Endothelial cell of umbilical vein (primary cell): ENCODE measurements around the gene RNLS. TPM values are rescaled to one million over a fixed set of nuclear protein-coding genes. Genes with fewer than 3 reads are reported as not detected.

ENCODE experiments used
- BruUV-seq: library from RNA; stranded (reverse); fragments of 400-500 nt; replicated peaks from 2 replicates; lab custom pipeline; 2021; lab: Mats Ljungman, UMichigan
- CTCF ChIA-PET: fragments of 300-600, 350-600 bp; sonication (Branson Sonifier 250); formaldehyde crosslinking; loops from one replicate; lab custom pipeline; 2021; ENCODE audit warnings: antibody characterized with exemption, inconsistent platforms; lab: Charles Lee
- POLR2A ChIA-PET: fragments of 300-600, 350-600 bp; sonication (Branson Sonifier 250); formaldehyde crosslinking; loops from one replicate; lab custom pipeline; 2021; ENCODE audit warnings: antibody characterized with exemption, inconsistent platforms; lab: Charles Lee
- DNase-seq: peaks from one replicate; pipeline ENCODE4 v3.0.0-alpha.2; 2011; ENCODE audit warnings: low read depth, low spot score
- FAIRE-seq: peaks from 2 replicates; lab custom pipeline; 2011; peaks lifted over from hg19 to GRCh38; lab: Jason Lieb, UNC
- H2AFZ ChIP-seq: 2 replicates; pipeline ENCODE4 v1.6.0; 2012; ENCODE audit warnings: low read depth, low read length, control low read depth, inconsistent platforms
- H3K27ac ChIP-seq: 2 replicates; pipeline ENCODE4 v1.5.1; 2011; ENCODE audit warnings: low read depth, mild to moderate bottlenecking, control low read depth, low read length, moderate library complexity; ENCODE audit not compliant: insufficient read depth
- H3K27me3 ChIP-seq, 2 experiments: 2 replicates each; pipeline versions ENCODE4 v1.6.0 to v1.6.1; 2011; ENCODE audit warnings: low read length in 2 of 2, mixed read lengths in 1 of 2; ENCODE audit not compliant: control insufficient read depth in 2 of 2, insufficient read depth in 2 of 2
- H3K36me3 ChIP-seq, 2 experiments: 2 replicates in 1 of 2; 3 replicates in 1 of 2; pipeline ENCODE4 v1.5.1; 2011; ENCODE audit warnings: low read length in 2 of 2, mild to moderate bottlenecking in 1 of 2, moderate library complexity in 1 of 2; ENCODE audit not compliant: control insufficient read depth in 2 of 2, insufficient read depth in 2 of 2; ENCODE audit errors: extremely low read depth in 1 of 2
- H3K4me1 ChIP-seq: 3 replicates; pipeline ENCODE4 v1.5.1; 2011; ENCODE audit warnings: mild to moderate bottlenecking, low read length; ENCODE audit not compliant: control insufficient read depth, insufficient read depth; ENCODE audit errors: extremely low read depth
- H3K4me2 ChIP-seq: 2 replicates; pipeline ENCODE4 v1.6.1; 2011; ENCODE audit warnings: low read length, control low read depth, mixed read lengths; ENCODE audit not compliant: insufficient read depth
- H3K4me3 ChIP-seq, 3 experiments: fragments of 200-600 bp in 1 of 3; sonication (generic), shearing (Covaris generic) in 1 of 3; replicated peaks in 1 of 3; 2 replicates each; pipeline ENCODE4 v1.5.1; 2011 to 2016; ENCODE audit warnings: control low read depth in 3 of 3, low read length in 3 of 3, mild to moderate bottlenecking in 2 of 3, inconsistent platforms in 1 of 3, low read depth in 1 of 3, moderate library complexity in 1 of 3; ENCODE audit not compliant: insufficient read depth in 1 of 3
- H3K79me2 ChIP-seq: 2 replicates; pipeline ENCODE4 v1.6.0; 2012; ENCODE audit warnings: low read length, inconsistent platforms; ENCODE audit not compliant: control insufficient read depth, insufficient read depth
- H3K9ac ChIP-seq: replicated peaks from 2 replicates; pipeline ENCODE3; 2011; ENCODE audit warnings: low read length, control low read depth; ENCODE audit not compliant: insufficient read depth; ENCODE audit errors: extremely low read depth
- H3K9me1 ChIP-seq: replicated peaks from 3 replicates; pipeline ENCODE4 v1.6.0; 2011; ENCODE audit warnings: mild to moderate bottlenecking, low read length; ENCODE audit not compliant: control insufficient read depth, insufficient read depth; ENCODE audit errors: extremely low read depth
- H3K9me3 ChIP-seq: replicated peaks from 2 replicates; pipeline ENCODE4 v1.5.1; 2012; ENCODE audit warnings: low read length, inconsistent platforms; ENCODE audit not compliant: control insufficient read depth, insufficient read depth
- H4K20me1 ChIP-seq: replicated peaks from 2 replicates; pipeline ENCODE3; 2011; ENCODE audit warnings: mild to moderate bottlenecking, low read length; ENCODE audit not compliant: control insufficient read depth, insufficient read depth; ENCODE audit errors: extremely low read depth
- CTCF ChIP-seq, 2 donors: IDR thresholded peaks; 1 replicate in 1 of 2; 2 replicates in 1 of 2; pipeline ENCODE4 v1.5.1; 2011; ENCODE audit warnings: low read length in 2 of 2, mild to moderate bottlenecking in 2 of 2, moderate library complexity in 2 of 2, control low read depth in 1 of 2, inconsistent platforms in 1 of 2, low read depth in 1 of 2; ENCODE audit not compliant: insufficient read depth in 1 of 2; ENCODE audit errors: extremely low read depth in 1 of 2
- EZH2 ChIP-seq: IDR thresholded peaks from 2 replicates; pipeline ENCODE4 v1.6.1; 2012; ENCODE audit warnings: borderline replicate concordance, low read depth, mild to moderate bottlenecking, moderate library complexity, low read length, inconsistent platforms; ENCODE audit not compliant: severe bottlenecking
- FOS ChIP-seq: IDR thresholded peaks from 2 replicates; pipeline ENCODE4 v1.6.1; 2011; ENCODE audit warnings: mild to moderate bottlenecking, low read length, moderate library complexity, borderline replicate concordance; ENCODE audit not compliant: insufficient read depth
- GATA2 ChIP-seq: IDR thresholded peaks from 2 replicates; pipeline ENCODE4 v1.7.0; 2011; ENCODE audit warnings: low read depth, mild to moderate bottlenecking, moderate library complexity, mixed read lengths, low read length; ENCODE audit not compliant: insufficient read length, insufficient read depth
- JUN ChIP-seq: IDR thresholded peaks from 2 replicates; pipeline ENCODE4 v1.6.1; 2011; ENCODE audit warnings: borderline replicate concordance, low read depth; ENCODE audit not compliant: insufficient read length, insufficient read depth
- MAX ChIP-seq: IDR thresholded peaks from 2 replicates; pipeline ENCODE4 v1.6.1; 2011; ENCODE audit not compliant: insufficient read depth, insufficient read length
- MYC ChIP-seq: IDR thresholded peaks from one replicate; pipeline ENCODE4 v1.6.1; 2011; ENCODE audit warnings: mild to moderate bottlenecking, low read depth, low read length
- POLR2A ChIP-seq: IDR thresholded peaks from 2 replicates; pipeline ENCODE4 v1.6.1; 2012; ENCODE audit warnings: low read depth, mild to moderate bottlenecking, control low read depth, low read length
- POLR2AphosphoS5 ChIP-seq: IDR thresholded peaks from 2 replicates; pipeline ENCODE4 v1.6.1; 2012; ENCODE audit warnings: low read depth, mild to moderate bottlenecking, control low read depth, low read length, moderate library complexity; ENCODE audit not compliant: insufficient read depth
- dilution Hi-C: fragments of 300-500 bp; cut with MboI; formaldehyde crosslinking; loops from one replicate; pipeline ENCODE4 v1.15.0; 2019; ENCODE audit warnings: low sequenced_read_pairs; ENCODE audit not compliant: extremely low pct_ligation_motif_present
- intact Hi-C: fragments of 100-400 bp; cut with micrococcal nuclease; formaldehyde crosslinking; loops from one replicate; pipeline ENCODE4 v1.10.0; 2022
- polyA plus RNA-seq, 4 experiments: library from polyadenylated mRNA; depleted of rRNA in 3 of 4; stranded (reverse) in 3 of 4; unstranded in 1 of 4; fragments of >200 nt; gene quantifications; 2 replicates each; pipeline versions ENCODE4 v1.2.1 to v1.2.3, GENCODE V29; 2011 to 2012; ENCODE audit warnings: missing spikeins in 1 of 4
- total RNA-seq: library from RNA; stranded (reverse); gene quantifications from 2 replicates; pipeline ENCODE4 v1.2.3, GENCODE V29; 2021

The RNLS gene
- total and polyA plus RNA-seq, 2 donors (not counting 3 experiments of a cell fraction or from before 2014, with no cell fraction given): 2.5 to 4.6 TPM

GRCh38 chr10:88427024-88427423 is 156.1 kb downstream of the RNLS start:
- Histone ChIP-seq H3K9ac (no peak overlapping the region), H3K27me3 (no peaks in the 10 kb centered on the region), H3K27ac (no peak overlapping the region), H2AFZ (no peak overlapping the region), H3K4me1 (no peaks in the 10 kb centered on the region), H4K20me1 (no peaks in the 10 kb centered on the region), H3K4me3 (no peak overlapping the region), H3K9me1 (no peaks in the 10 kb centered on the region), H3K9me3 (no peaks in the 10 kb centered on the region), H3K79me2 (no peaks in the 10 kb centered on the region), H3K4me2 (no peak overlapping the region), H3K36me3 (no peaks in the 10 kb centered on the region)
- dilution Hi-C loops (no loop called here), intact Hi-C loops (no loop called here)
- POLR2A ChIA-PET: no interaction called here
- CTCF ChIA-PET: no interaction called here
- TF ChIP-seq GATA2: no peak
- TF ChIP-seq MYC: no peak
- no peak for TF ChIP-seq JUN
- TF ChIP-seq MAX: no peak
- no peak for TF ChIP-seq FOS
- no peak for TF ChIP-seq EZH2
- no peak for TF ChIP-seq CTCF (IDR thresholded peaks at IDR 0.05; ENCODE audit: extremely low read depth in 1 of 2, insufficient read depth in 1 of 2, low read depth in 1 of 2, low read length in 2 of 2)
- TF ChIP-seq POLR2AphosphoS5: no peak
- no peak for TF ChIP-seq POLR2A
- no peak for FAIRE-seq
- no peak for DNase-seq
- no TSS peak for BruUV-seq
